A549 treated with AZD2906 at 1 μM for 4 hours (cell line): ENCODE data around the gene HYAL2. TPM values are rescaled to one million over a fixed set of nuclear protein-coding genes. Genes with fewer than 3 reads are reported as not detected.

Experiments
- total RNA-seq: library from RNA; stranded (reverse); fragments of 200-300 nt; extraction: Qiagen RNA extraction; gene quantifications from 5 replicates; pipeline ENCODE4 v1.2.3, GENCODE V29; 2022

The HYAL2 gene, protein sequence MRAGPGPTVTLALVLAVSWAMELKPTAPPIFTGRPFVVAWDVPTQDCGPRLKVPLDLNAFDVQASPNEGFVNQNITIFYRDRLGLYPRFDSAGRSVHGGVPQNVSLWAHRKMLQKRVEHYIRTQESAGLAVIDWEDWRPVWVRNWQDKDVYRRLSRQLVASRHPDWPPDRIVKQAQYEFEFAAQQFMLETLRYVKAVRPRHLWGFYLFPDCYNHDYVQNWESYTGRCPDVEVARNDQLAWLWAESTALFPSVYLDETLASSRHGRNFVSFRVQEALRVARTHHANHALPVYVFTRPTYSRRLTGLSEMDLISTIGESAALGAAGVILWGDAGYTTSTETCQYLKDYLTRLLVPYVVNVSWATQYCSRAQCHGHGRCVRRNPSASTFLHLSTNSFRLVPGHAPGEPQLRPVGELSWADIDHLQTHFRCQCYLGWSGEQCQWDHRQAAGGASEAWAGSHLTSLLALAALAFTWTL
- 24.2 to 33.6 TPM (median 30.5 TPM) in 5 replicates for total RNA-seq

DNA sequence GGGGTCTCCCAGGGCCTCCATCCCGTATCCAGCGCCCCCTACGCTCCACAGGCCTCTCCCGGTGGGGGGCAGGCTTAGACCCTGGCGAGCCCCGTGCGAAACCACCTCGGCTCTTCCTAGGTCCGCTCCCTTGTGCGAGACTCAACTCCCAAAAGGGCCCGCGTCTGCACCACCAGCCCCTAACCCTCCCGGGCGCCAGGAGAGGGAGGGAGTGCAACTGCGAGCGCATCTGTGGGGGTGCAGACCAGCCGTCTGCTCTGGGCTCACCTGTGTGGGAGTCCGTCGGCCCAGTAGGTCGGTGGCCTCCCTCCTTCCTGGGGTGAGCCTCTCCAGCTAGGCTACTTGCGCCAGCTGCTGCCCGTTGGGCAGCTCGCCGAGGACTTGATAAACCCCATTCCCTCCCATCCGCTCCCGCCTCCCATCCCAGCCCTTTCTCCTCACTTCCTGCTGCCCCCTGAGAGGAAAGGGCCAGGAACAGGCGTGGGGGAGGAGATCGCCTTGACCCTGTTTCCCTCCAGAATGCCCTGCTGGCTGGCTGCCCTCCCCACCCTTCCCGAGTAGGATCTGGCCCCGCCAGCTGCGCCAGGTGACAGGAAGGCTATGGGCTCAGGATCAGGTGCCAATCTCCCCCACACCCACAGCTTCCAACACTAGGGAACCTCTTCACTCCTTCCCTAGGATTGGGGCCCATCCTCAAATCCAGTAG is at the start of gene HYAL2:
TSS of gene HYAL2 (minus strand) at position 360 of the 706 bp plus-strand sequence. CDS start 2,256 bp downstream, outside the sequence.

DNA sequence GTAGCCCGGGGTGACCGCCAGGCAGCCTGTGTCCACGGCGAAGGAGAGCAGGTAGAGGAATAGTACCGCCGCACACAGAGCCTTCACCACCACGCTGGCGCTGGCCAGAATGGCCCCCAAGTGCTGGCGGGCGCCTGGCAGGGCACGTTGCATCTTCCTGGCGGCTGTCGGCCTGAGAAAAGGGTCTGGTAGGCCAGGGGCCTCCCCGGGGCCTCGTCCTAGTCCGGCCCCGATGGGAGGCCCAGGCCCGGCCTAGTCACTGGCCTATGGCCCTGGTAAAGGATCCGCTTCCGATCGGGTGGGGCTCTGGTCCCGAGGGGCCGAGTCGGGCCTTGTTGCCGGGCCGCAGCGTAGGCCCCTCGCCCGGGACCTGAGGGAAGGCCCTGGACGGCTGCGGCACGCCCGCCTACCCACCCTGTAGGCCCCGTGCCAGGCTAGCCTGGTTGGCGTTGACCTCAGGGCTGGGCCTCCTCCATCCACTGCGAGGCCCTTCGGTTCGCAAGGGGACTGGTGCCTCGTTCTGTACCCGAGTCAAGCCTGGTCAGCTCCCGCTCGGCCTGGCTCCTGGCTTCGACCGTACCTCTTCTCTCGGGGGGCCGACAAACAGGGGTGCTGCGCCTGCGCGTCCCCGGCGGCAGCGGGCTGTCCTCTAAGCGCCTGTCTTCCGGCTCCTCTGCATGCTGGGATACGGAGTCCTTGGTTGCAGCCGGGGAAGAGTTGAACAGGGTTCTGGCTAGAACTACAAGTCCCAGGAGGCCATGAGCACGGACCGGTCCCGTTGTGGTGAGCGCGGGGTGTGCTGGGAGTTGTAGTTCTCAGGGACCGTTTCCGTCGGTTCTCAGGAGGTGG is 36.6 kb upstream of the HYAL2 start, which contains the start of gene TMEM115:
TSS of gene TMEM115 (minus strand) at position 611 of the 849 bp plus-strand sequence. CDS start at position 153, 458 bp downstream.

DNA sequence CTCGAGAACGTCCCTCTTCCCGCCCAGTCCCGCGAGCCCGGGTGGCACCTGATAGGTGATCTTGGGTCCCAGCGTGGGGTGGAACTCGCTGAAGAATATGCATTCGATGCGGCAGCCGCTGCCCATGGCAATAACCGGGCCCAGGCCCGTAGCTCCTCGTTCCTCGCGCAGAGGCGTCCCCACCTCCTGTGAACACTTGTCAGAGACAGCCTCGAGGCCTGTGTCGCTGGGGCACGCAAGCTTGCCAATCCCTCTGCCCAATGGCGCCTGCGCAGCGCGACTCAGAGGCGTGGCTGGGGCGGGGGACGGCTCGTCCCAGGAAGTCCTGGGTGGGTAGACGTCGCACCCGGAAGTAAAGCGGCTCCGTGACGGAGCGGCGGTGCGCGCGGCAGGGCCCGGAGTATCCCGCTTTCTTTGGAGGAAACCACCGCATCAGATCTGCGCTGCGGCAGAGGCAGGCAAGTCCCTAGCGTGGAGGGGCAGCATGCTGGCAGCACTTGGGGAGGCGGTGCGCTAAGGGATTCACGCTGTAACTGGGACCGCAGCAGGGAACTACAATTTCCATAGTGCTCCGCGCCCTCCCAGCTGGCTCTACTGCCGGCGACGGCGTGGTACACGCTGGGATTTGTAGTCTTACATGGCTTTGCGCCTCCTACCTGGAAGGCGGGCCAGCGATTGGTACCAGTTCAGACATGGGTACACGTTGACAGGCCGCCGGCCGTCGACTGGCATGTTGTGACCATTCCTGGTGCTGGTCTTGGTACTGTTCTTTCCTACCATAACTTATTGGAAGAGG is 28.2 kb upstream of the HYAL2 start, which contains the start of the genes CYB561D2 and NPRL2:
TSS of gene CYB561D2 (plus strand) at position 336 of the 796 bp plus-strand sequence. CDS start 572 bp downstream, outside the sequence.
TSS of gene NPRL2 (minus strand) at position 249 of the 796 bp plus-strand sequence. CDS start at position 126, 123 bp downstream.

DNA sequence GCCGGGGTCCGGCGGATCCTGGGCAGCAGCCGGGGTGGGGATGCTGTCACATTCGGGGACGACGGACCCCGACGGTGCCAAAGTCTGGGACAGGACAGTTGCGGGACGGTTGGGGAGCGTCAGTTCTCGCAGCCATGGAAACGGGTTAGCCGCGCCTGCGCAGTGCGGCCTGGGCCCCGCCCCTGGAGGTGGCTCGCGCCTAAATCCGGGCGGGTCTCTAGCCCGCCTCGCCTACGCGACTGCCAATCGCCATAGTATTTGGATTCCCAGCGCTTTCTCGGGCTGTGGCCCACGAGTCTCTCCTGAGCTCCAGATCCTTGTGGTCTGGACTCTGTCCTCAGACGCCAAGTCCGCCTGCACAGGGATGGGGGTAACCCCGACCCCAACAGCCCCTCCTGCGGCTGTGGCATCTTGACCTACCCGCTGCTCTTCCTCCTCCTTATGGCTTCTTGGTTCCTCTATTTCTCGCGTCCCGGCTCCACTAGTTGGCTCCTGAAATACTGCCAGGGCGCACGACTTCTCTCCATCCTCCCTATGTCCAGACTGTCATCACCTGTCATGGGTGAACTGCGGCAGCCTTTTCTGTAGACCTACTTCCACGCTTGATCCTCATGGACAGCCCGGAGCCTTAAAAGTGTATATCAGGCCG is 23.2 kb upstream of the HYAL2 start, which contains the start of gene ZMYND10:
TSS of gene ZMYND10 (minus strand) at position 147 of the 649 bp plus-strand sequence. CDS start 153 bp downstream, outside the sequence.

DNA sequence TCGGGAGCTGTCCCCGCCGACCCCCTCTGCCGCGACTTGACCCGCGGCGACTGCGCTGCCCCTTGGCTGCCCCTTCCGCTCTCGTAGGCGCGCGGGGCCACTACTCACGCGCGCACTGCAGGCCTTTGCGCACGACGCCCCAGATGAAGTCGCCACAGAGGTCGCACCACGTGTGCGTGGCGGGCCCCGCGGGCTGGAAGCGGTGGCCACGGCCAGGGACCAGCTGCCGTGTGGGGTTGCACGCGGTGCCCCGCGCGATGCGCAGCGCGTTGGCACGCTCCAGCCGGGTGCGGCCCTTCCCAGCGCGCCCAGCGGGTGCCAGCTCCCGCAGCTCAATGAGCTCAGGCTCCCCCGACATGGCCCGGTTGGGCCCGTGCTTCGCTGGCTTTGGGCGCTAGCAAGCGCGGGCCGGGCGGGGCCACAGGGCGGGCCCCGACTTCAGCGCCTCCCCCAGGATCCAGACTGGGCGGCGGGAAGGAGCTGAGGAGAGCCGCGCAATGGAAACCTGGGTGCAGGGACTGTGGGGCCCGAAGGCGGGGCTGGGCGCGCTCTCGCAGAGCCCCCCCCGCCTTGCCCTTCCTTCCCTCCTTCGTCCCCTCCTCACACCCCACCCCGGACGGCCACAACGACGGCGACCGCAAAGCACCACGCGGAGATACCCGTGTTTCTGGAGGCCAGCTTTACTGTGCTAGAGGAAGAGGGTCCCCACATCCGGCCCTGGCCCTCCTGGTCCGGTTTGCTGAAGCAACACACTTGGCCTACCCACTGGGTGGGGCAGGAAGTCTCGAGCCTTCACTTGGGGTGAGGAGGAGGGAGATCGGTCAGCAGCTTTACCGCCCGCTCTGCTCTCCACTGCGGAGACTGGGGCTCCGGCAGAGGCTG is 18.1 kb upstream of the HYAL2 start, which contains the start of gene RASSF1:
TSS of gene RASSF1 (minus strand) at position 389 of the 882 bp plus-strand sequence. CDS start at position 358, 31 bp downstream.

DNA sequence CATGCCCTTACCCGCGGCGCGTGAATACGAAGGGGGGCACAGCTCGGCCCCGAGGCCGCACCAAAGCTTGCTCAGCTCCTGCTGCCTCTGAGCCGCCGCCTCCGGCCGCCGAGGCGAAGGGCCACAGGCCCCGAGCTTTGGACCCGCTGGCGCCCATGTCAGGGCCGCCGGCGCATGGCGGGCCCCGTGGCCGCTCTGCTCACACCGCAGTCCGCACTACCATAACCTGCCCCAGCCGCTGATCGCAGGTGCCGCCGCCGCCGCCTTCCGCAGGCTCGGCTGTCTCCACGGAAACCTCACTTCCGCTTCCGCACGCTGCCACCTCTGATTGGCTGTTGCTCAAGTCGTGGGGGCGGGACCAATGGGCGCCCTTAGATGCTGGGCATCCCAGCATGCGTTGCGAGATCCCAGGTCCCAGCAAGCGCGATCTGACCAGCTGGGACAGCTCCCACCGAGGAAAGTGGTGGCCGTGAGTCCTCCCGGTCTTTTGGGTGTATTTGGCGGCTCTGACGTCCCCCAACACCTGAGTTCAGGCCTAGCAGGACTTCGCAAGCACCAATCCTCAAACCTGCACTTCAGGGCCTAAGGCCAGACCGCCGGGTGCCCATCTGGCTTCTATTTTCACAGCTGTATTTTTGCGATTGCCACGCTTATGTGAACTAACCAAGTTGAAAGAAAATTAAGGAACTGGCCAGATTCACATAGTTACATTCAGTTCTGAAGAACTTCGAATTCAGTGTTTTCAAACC is 5.6 kb upstream of the HYAL2 start, which contains the start of gene TUSC2:
TSS of gene TUSC2 (minus strand) at position 281 of the 749 bp plus-strand sequence. CDS start at position 157, 124 bp downstream.

DNA sequence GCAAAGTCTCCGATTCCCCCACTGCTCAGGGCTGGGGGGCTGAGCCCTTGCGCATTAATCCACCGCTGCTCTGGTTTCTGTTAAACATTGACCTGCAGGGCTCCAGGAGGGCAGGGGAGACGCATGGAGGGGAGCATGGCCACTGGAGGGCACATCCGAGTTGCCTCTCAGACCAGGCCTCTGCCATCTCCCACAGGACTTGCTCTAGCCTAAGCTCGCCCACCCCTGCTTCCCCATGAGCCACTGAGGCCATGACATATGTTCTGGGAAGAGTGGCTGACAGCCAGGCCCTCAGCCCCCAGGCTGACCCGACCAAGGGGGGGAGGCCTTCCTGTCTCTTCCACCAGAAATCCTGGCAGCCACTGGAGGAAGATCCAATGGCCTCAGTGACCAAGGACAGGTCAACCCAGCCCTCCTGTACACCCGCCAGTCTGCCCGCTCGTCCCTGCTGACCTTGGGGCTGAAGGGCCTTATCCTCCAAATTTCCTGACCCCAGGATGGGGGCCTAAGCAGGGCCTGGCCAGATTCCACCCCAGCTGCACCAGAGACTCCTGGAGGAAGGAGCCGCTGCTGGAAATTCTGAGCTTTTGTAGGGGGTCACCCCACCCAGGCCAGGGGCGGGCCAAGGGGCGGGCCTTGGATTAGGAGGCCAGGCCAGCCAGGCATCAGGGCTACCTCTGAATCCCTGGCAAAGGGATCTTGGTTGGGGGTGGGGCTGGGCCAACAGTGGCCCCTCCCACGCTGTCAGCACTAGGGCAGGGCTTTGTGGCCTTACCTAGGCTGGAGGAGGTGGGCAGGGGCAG is 19.3 kb downstream of the HYAL2 start, which contains the start of gene HYAL1:
TSS of gene HYAL1 (minus strand) at position 562 of the 803 bp plus-strand sequence. CDS start 618 bp downstream, outside the sequence.

DNA sequence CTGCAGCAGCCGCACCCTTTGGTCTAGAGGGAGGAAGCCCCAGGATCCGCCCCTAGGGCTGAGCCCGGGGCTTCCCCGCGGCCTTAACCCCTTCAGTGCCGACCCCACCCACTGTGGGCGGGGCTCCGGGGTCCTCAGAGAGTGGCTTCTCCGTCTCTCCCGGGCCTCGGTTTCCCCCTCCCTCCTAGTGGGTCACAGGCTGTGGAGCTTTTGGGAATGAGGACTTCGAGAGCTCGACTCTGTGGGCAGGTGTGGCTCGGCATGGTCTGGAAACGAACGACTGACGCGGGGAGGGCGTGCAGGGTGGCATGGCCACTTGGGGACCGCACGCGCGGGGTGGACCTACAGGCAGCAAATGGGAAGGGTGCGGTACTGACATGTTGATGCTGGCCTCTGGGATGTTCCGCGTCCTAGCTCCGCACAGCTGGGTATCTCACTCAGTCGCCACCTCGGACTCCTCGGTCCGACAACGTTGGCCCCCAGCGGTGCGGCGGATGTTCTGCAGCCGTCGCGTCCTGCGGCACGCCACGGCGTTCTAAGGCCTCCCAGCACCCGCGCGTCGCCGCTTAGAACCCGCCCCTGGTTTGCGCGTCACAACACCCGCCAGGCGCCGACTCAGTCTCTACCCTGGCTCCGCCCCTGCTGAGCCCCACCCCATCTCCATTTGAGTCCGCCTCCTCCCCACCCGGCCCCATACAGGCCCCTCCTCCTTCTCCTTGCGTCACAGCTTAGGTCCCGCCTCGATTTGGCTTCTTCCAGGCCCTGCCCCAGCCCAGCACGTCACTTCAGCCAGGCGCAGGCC is 23.5 kb downstream of the HYAL2 start, which contains the start of the genes HYAL3 and NAA80:
TSS of gene HYAL3 (minus strand) at position 570 of the 802 bp plus-strand sequence. CDS start 3,803 bp downstream, outside the sequence.
TSS of gene NAA80 (minus strand) at position 570 of the 802 bp plus-strand sequence. CDS start 1,942 bp downstream, outside the sequence.

DNA sequence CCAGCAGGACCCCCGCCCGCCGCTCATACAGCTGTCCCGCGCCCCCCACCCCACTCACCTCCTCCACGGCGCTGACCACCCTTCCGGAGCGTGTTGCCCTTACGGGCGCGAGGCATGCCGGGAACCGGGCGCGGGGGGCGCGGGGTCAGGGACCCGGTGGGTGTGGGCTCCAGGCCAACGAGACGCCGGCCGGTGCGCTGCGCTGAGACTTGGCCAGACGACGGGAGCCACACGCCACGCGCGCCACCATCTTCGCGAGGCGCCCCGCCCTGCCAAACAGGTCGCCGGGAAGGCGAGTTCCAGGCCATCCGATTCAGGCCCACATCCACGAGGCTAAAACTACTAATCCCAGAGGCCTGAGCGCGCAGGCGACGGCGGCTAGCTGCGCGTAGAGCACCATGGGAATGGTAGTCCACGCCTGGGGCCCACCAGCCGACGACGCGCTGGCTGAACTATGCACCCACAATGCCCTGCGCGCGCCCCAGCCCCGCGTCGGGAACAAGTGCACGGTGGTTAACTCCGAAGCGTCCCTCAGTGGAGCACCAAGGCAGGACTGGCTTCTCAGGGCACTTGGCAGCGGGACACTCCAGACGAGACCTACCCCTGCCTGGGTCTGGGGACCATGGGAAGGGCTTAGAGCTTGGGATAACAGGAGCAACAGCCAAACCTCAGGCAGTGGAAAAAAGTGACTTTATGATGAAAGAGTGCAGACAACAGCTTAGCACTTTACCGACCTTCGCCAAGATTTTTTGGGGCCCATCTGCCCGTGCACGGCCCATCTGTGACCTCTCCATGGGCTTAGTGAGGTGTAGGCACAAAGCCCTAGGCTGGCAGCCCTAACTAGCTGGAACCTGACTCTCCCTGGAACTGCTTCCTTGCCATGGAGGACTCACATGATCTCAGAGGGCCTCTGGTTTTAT is 30.1 kb downstream of the HYAL2 start, which contains the start of gene IFRD2:
TSS of gene IFRD2 (minus strand) at position 271 of the 920 bp plus-strand sequence. CDS start at position 116, 155 bp downstream.

DNA sequence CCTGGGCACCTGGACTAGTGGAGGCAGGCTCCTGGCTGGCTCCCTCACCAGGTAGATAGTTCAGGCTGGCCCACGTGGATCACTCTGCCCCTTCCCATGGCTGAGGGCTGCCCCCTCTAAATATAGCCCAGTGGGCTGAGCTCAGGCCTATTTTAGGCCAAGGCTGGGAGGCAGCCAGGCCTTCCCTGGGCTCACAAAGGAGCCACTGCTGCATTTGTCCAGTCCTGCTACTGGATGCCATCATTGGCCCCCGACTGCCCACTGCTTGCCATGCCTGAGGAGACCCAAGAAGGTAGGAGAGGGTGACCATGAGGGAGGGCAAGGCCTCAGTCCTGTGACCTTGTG is 43.7 kb downstream of the HYAL2 start, which contains the start of gene LSMEM2:
TSS of gene LSMEM2 (plus strand) at position 208 of the 345 bp plus-strand sequence. CDS start at position 235, 27 bp downstream.

DNA sequence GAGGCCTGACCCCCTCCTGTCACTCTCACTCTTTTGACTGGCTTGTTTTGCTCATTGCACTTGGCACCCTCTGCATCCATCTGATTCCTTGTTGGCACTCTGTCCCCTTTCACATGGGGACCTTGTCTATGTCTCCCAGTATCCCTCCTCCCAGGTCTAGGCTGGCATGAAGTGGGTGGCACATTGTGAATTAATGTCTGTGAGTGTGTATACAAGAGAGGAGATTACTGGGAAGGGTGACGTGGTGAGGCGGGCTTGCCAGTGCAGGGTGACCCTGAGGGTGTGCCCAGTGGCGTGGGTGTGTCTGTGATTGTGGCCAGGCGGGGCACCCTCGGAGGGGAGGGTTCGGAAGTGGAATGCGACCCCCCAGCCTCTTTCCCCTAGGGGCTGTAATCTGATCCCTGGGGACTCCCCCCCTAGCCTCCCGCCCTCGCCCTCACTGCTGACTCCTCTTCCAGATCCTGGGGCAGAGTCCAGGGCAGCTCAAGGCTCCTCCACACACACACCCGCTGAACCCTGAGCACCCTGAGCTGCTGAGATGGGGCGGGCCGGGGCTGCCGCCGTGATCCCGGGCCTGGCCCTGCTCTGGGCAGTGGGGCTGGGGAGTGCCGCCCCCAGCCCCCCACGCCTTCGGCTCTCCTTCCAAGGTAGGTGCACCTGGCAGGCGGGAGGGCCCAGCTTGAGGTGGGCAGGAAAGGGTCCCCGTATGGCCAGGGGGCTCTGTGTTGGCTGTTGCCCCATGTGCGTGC is 53.7 kb downstream of the HYAL2 start, which contains the start of gene SEMA3B:
TSS of gene SEMA3B (plus strand) at position 445 of the 749 bp plus-strand sequence. CDS start at position 539, 94 bp downstream.

